Neural cell (in vitro differentiated cells): Measurements from ENCODE around the gene EBF3. TPM values are rescaled to one million over a fixed set of nuclear protein-coding genes. Genes with fewer than 3 reads are reported as not detected.

Source experiments
- H2AFZ ChIP-seq: fragments of 200-600, 300-800 bp; sonication (generic), shearing (Covaris generic); 2 replicates; pipeline ENCODE4 v1.6.0; 2014; ENCODE audit warnings: low read depth, mild to moderate bottlenecking, antibody characterized with exemption, low read length, moderate library complexity
- H3F3A ChIP-seq: fragments of 200-600 bp; shearing (Covaris generic); 2 replicates; pipeline ENCODE4 v1.6.1; 2016; ENCODE audit warnings: mild to moderate bottlenecking, moderate library complexity, mixed read lengths, antibody characterized with exemption, low read length; ENCODE audit not compliant: insufficient read depth, poor library complexity, severe bottlenecking
- H3K27ac ChIP-seq: fragments of 200-600, 300-800 bp; sonication (generic), shearing (Covaris generic); 2 replicates; pipeline ENCODE4 v1.5.1; 2014; ENCODE audit warnings: mild to moderate bottlenecking, low read length, moderate library complexity
- H3K27me3 ChIP-seq: fragments of 300-800, 200-600 bp; sonication (generic), shearing (Covaris generic); 2 replicates; pipeline ENCODE4 v1.6.0; 2014; ENCODE audit warnings: mild to moderate bottlenecking, low read depth, low read length, moderate library complexity; ENCODE audit not compliant: insufficient read depth
- H3K36me3 ChIP-seq: fragments of 300-800, 200-600 bp; sonication (generic), shearing (Covaris generic); 2 replicates; pipeline ENCODE4 v1.5.1; 2014; ENCODE audit warnings: mild to moderate bottlenecking, antibody characterized with exemption, low read length, moderate library complexity; ENCODE audit not compliant: insufficient read depth
- H3K4me2 ChIP-seq: fragments of 300-800, 200-600 bp; sonication (generic), shearing (Covaris generic); 2 replicates; pipeline ENCODE4 v1.6.0; 2014; ENCODE audit warnings: mild to moderate bottlenecking, low read length
- H3K4me3 ChIP-seq: fragments of 300-800, 200-600 bp; sonication (generic), shearing (Covaris generic); 2 replicates; pipeline ENCODE4 v1.5.1; 2014; ENCODE audit warnings: mild to moderate bottlenecking, low read length, moderate library complexity
- H3K79me2 ChIP-seq: fragments of 200-600 bp; shearing (Covaris generic); replicated peaks from 2 replicates; pipeline ENCODE4 v1.6.0; 2014; ENCODE audit warnings: mild to moderate bottlenecking, low read length, moderate library complexity; ENCODE audit not compliant: insufficient read depth
- H3K9ac ChIP-seq: fragments of 300-800, 200-600 bp; sonication (generic), shearing (Covaris generic); 2 replicates; pipeline ENCODE4 v1.6.1; 2016; ENCODE audit warnings: mild to moderate bottlenecking, low read length, mixed read lengths
- H3K9me2 ChIP-seq: fragments of 200-600 bp; shearing (Covaris generic); 2 replicates; pipeline ENCODE4 v1.6.1; 2016; ENCODE audit warnings: mild to moderate bottlenecking, low read length, mixed read lengths; ENCODE audit not compliant: insufficient read depth
- H3K9me3 ChIP-seq: fragments of 200-600, 300-800 bp; sonication (generic), shearing (Covaris generic); 2 replicates; pipeline ENCODE4 v1.6.1; 2016; ENCODE audit warnings: mild to moderate bottlenecking, mixed run types, low read length, moderate library complexity, mixed read lengths
- H4K20me1 ChIP-seq: fragments of 200-600 bp; shearing (Covaris generic); 2 replicates; pipeline ENCODE4 v1.6.1; 2016; ENCODE audit warnings: mild to moderate bottlenecking, mixed run types; ENCODE audit not compliant: insufficient read depth
- CTCF ChIP-seq: fragments of 450-650 bp; IDR thresholded peaks from 2 replicates; pipeline ENCODE4 v1.5.1; 2014; ENCODE audit warnings: antibody characterized with exemption, mild to moderate bottlenecking, moderate library complexity; ENCODE audit not compliant: poor library complexity, severe bottlenecking
- EP300 ChIP-seq: fragments of 450-650 bp; conservative IDR thresholded peaks from 2 replicates; pipeline ENCODE4 v1.6.1; 2014; ENCODE audit warnings: antibody characterized with exemption, mild to moderate bottlenecking, moderate library complexity; ENCODE audit not compliant: poor library complexity, severe bottlenecking
- EZH2 ChIP-seq: fragments of 200-600, 300-800 bp; shearing (Covaris generic), sonication (generic); IDR thresholded peaks from 2 replicates; pipeline ENCODE4 v1.6.1; 2014; ENCODE audit warnings: antibody characterized with exemption, low read length, borderline replicate concordance, mild to moderate bottlenecking; ENCODE audit not compliant: insufficient read depth, poor library complexity, severe bottlenecking
- MXI1 ChIP-seq: fragments of 450-650 bp; conservative IDR thresholded peaks from 2 replicates; pipeline ENCODE4 v1.6.1; 2014; ENCODE audit warnings: antibody characterized with exemption, mild to moderate bottlenecking; ENCODE audit not compliant: poor library complexity, severe bottlenecking
- POLR2AphosphoS5 ChIP-seq: IDR thresholded peaks from 2 replicates; pipeline ENCODE4 v1.6.1; 2012
- RAD21 ChIP-seq: fragments of 450-650 bp; conservative IDR thresholded peaks from 2 replicates; pipeline ENCODE4 v1.6.1; 2014; ENCODE audit warnings: antibody characterized with exemption, mild to moderate bottlenecking, moderate library complexity
- REST ChIP-seq: IDR thresholded peaks from 2 replicates; pipeline ENCODE4 v1.6.1; 2012; ENCODE audit warnings: borderline replicate concordance
- SMC3 ChIP-seq: fragments of 450-650 bp; conservative IDR thresholded peaks from 2 replicates; pipeline ENCODE4 v1.6.1; 2014; ENCODE audit warnings: antibody characterized with exemption, mild to moderate bottlenecking, moderate library complexity; ENCODE audit not compliant: poor library complexity
- TAF1 ChIP-seq: IDR thresholded peaks from 2 replicates; pipeline ENCODE4 v1.6.1; 2012; ENCODE audit warnings: low read depth
- polyA plus RNA-seq: library from polyadenylated mRNA; depleted of rRNA; stranded (reverse); fragments of >200 nt; gene quantifications from 2 replicates; pipeline ENCODE4 v1.2.3, GENCODE V29; 2014

Gene EBF3
- polyA plus RNA-seq, 1 donor from 2014 or later, result 0.38 TPM

GRCh38 chr10:129815898-129816655 is 148.0 kb downstream of the EBF3 start:
- TF ChIP-seq CTCF, result no peak
- no peak for TF ChIP-seq MXI1
- no peak for TF ChIP-seq REST
- TF ChIP-seq EZH2, result no peak
- TF ChIP-seq SMC3, result no peak
- TF ChIP-seq EP300, result no peak
- TF ChIP-seq POLR2AphosphoS5, result no peak
- TF ChIP-seq RAD21, result no peak
- TF ChIP-seq TAF1, result no peak
- Histone ChIP-seq H3K9ac (no peak overlapping the region), H3K27ac (no peak overlapping the region), H3F3A (no peaks in the 10 kb centered on the region), H4K20me1 (no peaks in the 10 kb centered on the region), H3K4me2 (no peak overlapping the region), H3K9me2 (no peaks in the 10 kb centered on the region), H3K27me3 (no peaks in the 10 kb centered on the region), H3K9me3 (no peaks in the 10 kb centered on the region), H3K4me3 (no peak overlapping the region), H3K36me3 (no peaks in the 10 kb centered on the region), H3K79me2 (no peaks in the 10 kb centered on the region), H2AFZ (no peak overlapping the region)

GRCh38 chr10:129814681-129815646 is 149.1 kb downstream of the EBF3 start:
- TF ChIP-seq MXI1 (no peak), TAF1 (no peak), CTCF (no peak), EZH2 (no peak), RAD21 (no peak), REST (no peak), POLR2AphosphoS5 (no peak), SMC3 (no peak), EP300 (no peak)
- H3K9me3 ChIP-seq, result no peaks in the 10 kb centered on the region
- H4K20me1 ChIP-seq, result no peaks in the 10 kb centered on the region
- no peaks in the 10 kb centered on the region for H3F3A ChIP-seq
- no peak overlapping the region for H3K9ac ChIP-seq
- H3K4me2 ChIP-seq, result no peak overlapping the region
- no peaks in the 10 kb centered on the region for H3K36me3 ChIP-seq
- H3K27me3 ChIP-seq, result no peaks in the 10 kb centered on the region
- H3K79me2 ChIP-seq, result no peaks in the 10 kb centered on the region
- H3K4me3 ChIP-seq, result no peak overlapping the region
- H2AFZ ChIP-seq, result no peak overlapping the region
- H3K9me2 ChIP-seq, result no peaks in the 10 kb centered on the region
- no peak overlapping the region for H3K27ac ChIP-seq
